K562 (cell line): ENCODE data around the gene TMEM126B. TPM values are rescaled to one million over a fixed set of nuclear protein-coding genes. Genes with fewer than 3 reads are reported as not detected.

ENCODE experiments used
- CBFA2T2 ChIP-seq: fragments of 450-650 bp; conservative IDR thresholded peaks from 2 replicates; pipeline ENCODE4 v1.6.1; 2017; ENCODE audit warnings: mild to moderate bottlenecking
- CBFA2T3 ChIP-seq: fragments of 450-650 bp; IDR thresholded peaks from 2 replicates; pipeline ENCODE4 v1.6.1; 2017
- EGR1 ChIP-seq: fragments of 450-650 bp; conservative IDR thresholded peaks from 2 replicates; pipeline ENCODE4 v1.6.1; 2017; ENCODE audit warnings: mild to moderate bottlenecking
- FOXM1 ChIP-seq, 2 experiments: fragments of 450-650 bp in 1 of 2; sonication (generic) in 1 of 2; formaldehyde crosslinking in 1 of 2; IDR thresholded peaks; 2 replicates each; pipeline versions ENCODE4 v1.6.1 to v1.9.0; 2017 to 2022; ENCODE audit warnings: low read depth in 2 of 2, mild to moderate bottlenecking in 2 of 2, missing genetic modification reagents in 1 of 2, moderate library complexity in 1 of 2
- KAT7 ChIP-seq: sonication (generic); formaldehyde crosslinking; IDR thresholded peaks from 2 replicates; pipeline ENCODE4 v1.8.0; 2022; ENCODE audit warnings: missing genetic modification reagents, mild to moderate bottlenecking, borderline replicate concordance
- MAFK ChIP-seq: IDR thresholded peaks from 2 replicates; pipeline ENCODE4 v1.6.1; 2011; ENCODE audit warnings: low read length, improper control_type of control experiment
- NBN ChIP-seq: fragments of 450-650 bp; IDR thresholded peaks from 2 replicates; pipeline ENCODE4 v1.6.1; 2016; ENCODE audit warnings: low read depth, mild to moderate bottlenecking
- PHB ChIP-seq: fragments of 250-450 bp; sonication (Bioruptor Pico); IDR thresholded peaks from 2 replicates; pipeline ENCODE4 v1.5.0; 2021
- SOX6 ChIP-seq: fragments of 450-650 bp; IDR thresholded peaks from 2 replicates; pipeline ENCODE4 v1.6.1; 2014; ENCODE audit warnings: mild to moderate bottlenecking
- XRCC5 ChIP-seq: fragments of 200-400 bp; formaldehyde crosslinking; IDR thresholded peaks from 2 replicates; pipeline ENCODE4 v1.6.1; 2017; ENCODE audit warnings: low read depth, mild to moderate bottlenecking, low read length
- polyA plus RNA-seq, 8 experiments: library from polyadenylated mRNA; depleted of rRNA in 4 of 8; stranded (reverse) in 5 of 8; unstranded in 3 of 8; fragments of >200 nt; fragmentation: Nextera tagmentation in 2 of 8; fragmentation: Illumina TruSeq in 1 of 8; extraction: Ambion mirVana in 2 of 8; extraction: Trizol in 1 of 8; gene quantifications; 2 replicates each; pipeline versions ENCODE4 v1.2.1 to v1.2.3, GENCODE V29; 2011 to 2014; ENCODE audit warnings: inconsistent platforms in 1 of 8, missing spikeins in 1 of 8
- total RNA-seq, 7 experiments: library from RNA; depleted of rRNA in 6 of 7; stranded (reverse); fragments of >200 nt in 6 of 7; fragmentation: Illumina TruSeq in 2 of 7; extraction: Trizol in 2 of 7; gene quantifications; 2 replicates each; pipeline versions ENCODE4 v1.2.1 to v1.2.3, GENCODE V29; 2011 to 2021; ENCODE audit warnings: low replicate concordance in 1 of 7
- TF ChIP-seq, protein P1 (sequence below): IDR thresholded peaks from 2 replicates; pipeline ENCODE4 v1.6.1; 2014; ENCODE audit warnings: antibody characterized with exemption
- TF ChIP-seq, protein P2 (sequence below): fragments of 450-650 bp; IDR thresholded peaks from 2 replicates; pipeline ENCODE4 v1.6.1; 2016
- TF ChIP-seq, protein P3 (sequence below): fragments of 450-650 bp; IDR thresholded peaks from 2 replicates; pipeline ENCODE4 v1.6.1; 2016; ENCODE audit warnings: low read depth
- TF ChIP-seq, protein P4 (sequence below): fragments of 450-650 bp; formaldehyde crosslinking; IDR thresholded peaks from 2 replicates; pipeline ENCODE4 v1.4.0; 2020; ENCODE audit warnings: mild to moderate bottlenecking
- TF ChIP-seq, protein P5 (sequence below): fragments of 450-650 bp; IDR thresholded peaks from one replicate; pipeline ENCODE4 v1.6.1; 2018; ENCODE audit warnings: mild to moderate bottlenecking, moderate library complexity; ENCODE audit not compliant: partially characterized antibody

The TMEM126B gene
- total and polyA plus RNA-seq, 9 of the 15 experiments (the other 6 are each of a cell fraction or from before 2014, with no cell fraction given): 85.5 to 226 (median 164) TPM

DNA sequence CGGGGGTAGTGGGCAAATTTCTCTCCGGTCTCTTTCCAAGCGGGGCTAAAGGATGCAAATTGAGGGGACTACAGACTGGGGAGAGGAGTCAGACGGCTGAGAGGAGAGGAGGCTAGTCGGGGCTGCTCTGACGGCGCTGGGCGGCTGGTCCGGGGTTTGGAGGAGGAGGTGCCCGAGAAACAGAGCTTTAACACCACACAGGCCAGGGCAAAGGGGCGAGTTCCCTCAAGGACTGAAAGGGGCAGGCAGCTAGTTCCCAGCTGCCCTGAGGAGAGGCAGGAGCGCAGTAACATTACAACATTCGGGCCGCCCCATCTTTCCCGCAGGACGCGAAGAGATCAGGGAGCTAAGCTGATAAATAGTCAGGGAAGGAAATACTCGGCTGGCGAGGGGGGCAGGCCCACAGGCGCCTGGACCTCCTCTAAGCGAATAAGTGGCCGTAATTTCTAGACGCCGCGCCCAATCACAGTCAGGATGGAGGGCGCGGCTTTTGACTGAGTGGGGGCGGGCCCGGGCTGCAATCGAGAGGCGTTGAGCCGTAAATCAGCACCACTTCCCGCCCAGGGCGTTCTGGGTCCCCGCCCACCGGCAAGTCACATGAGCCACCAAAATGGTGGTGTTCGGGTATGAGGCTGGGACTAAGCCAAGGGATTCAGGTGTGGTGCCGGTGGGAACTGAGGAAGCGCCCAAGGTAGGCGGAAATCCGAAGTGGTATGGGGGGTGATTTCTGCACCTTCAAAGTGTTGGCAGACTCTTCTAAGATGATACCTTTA, at the start of gene TMEM126B (continued):
- TF ChIP-seq KAT7 (CRISPR knock-in tag) (peak; percentile 14; the same call in 1 of the 2 replicates), CBFA2T3 (no peak), SOX6 (peak; percentile 30; the same call in 1 of the 2 replicates), EGR1 (0 out of 2 replicates have a peak, but pooled peaks have one; percentile 19), MAFK (no peak), XRCC5 (no peak), FOXM1 (IDR thresholded peaks at IDR 0.05; ENCODE audit: low read depth) (peak; percentile 71), FOXM1 (CRISPR knock-in tag; IDR thresholded peaks at IDR 0.05; ENCODE audit: low read depth) (no peak), PHB (CRISPR knock-in tag) (no peak), NBN (no peak; the same call in none of the 2 replicates), CBFA2T2 (peak; percentile 50; the same call in 1 of the 2 replicates)
- TF ChIP-seq, protein P1, sequence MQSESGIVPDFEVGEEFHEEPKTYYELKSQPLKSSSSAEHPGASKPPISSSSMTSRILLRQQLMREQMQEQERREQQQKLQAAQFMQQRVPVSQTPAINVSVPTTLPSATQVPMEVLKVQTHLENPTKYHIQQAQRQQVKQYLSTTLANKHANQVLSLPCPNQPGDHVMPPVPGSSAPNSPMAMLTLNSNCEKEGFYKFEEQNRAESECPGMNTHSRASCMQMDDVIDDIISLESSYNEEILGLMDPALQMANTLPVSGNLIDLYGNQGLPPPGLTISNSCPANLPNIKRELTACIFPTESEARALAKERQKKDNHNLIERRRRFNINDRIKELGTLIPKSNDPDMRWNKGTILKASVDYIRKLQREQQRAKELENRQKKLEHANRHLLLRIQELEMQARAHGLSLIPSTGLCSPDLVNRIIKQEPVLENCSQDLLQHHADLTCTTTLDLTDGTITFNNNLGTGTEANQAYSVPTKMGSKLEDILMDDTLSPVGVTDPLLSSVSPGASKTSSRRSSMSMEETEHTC: peak; percentile 95
- TF ChIP-seq, protein P2, sequence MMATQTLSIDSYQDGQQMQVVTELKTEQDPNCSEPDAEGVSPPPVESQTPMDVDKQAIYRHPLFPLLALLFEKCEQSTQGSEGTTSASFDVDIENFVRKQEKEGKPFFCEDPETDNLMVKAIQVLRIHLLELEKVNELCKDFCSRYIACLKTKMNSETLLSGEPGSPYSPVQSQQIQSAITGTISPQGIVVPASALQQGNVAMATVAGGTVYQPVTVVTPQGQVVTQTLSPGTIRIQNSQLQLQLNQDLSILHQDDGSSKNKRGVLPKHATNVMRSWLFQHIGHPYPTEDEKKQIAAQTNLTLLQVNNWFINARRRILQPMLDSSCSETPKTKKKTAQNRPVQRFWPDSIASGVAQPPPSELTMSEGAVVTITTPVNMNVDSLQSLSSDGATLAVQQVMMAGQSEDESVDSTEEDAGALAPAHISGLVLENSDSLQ: peak; percentile 97
- TF ChIP-seq, protein P3, sequence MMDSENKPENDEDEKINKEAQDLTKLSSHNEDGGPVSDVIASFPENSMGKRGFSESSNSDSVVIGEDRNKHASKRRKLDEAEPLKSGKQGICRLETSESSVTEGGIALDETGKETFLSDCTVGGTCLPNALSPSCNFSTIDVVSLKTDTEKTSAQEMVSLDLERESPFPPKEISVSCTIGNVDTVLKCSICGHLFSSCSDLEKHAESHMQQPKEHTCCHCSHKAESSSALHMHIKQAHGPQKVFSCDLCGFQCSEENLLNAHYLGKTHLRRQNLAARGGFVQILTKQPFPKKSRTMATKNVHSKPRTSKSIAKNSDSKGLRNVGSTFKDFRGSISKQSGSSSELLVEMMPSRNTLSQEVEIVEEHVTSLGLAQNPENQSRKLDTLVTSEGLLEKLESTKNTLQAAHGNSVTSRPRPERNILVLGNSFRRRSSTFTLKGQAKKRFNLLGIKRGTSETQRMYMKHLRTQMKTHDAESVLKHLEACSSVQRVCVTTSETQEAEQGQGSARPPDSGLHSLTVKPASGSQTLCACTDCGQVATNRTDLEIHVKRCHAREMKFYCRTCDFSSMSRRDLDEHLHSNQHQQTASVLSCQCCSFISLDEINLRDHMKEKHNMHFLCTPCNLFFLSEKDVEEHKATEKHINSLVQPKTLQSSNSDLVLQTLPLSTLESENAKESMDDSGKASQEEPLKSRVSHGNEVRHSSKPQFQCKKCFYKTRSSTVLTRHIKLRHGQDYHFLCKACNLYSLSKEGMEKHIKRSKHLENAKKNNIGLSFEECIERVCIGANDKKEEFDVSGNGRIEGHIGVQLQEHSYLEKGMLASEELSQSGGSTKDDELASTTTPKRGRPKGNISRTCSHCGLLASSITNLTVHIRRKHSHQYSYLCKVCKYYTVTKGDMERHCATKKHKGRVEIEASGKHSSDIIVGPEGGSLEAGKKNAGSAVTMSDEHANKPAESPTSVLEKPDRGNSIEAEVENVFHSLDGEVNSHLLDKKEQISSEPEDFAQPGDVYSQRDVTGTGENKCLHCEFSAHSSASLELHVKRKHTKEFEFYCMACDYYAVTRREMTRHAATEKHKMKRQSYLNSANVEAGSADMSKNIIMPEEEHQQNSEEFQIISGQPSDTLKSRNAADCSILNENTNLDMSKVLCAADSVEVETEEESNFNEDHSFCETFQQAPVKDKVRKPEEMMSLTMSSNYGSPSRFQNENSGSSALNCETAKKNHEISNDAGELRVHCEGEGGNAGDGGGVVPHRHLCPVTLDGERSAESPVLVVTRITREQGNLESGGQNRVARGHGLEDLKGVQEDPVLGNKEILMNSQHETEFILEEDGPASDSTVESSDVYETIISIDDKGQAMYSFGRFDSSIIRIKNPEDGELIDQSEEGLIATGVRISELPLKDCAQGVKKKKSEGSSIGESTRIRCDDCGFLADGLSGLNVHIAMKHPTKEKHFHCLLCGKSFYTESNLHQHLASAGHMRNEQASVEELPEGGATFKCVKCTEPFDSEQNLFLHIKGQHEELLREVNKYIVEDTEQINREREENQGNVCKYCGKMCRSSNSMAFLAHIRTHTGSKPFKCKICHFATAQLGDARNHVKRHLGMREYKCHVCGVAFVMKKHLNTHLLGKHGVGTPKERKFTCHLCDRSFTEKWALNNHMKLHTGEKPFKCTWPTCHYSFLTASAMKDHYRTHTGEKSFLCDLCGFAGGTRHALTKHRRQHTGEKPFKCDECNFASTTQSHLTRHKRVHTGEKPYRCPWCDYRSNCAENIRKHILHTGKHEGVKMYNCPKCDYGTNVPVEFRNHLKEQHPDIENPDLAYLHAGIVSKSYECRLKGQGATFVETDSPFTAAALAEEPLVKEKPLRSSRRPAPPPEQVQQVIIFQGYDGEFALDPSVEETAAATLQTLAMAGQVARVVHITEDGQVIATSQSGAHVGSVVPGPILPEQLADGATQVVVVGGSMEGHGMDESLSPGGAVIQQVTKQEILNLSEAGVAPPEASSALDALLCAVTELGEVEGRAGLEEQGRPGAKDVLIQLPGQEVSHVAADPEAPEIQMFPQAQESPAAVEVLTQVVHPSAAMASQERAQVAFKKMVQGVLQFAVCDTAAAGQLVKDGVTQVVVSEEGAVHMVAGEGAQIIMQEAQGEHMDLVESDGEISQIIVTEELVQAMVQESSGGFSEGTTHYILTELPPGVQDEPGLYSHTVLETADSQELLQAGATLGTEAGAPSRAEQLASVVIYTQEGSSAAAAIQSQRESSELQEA: no peak
- TF ChIP-seq, protein P4, sequence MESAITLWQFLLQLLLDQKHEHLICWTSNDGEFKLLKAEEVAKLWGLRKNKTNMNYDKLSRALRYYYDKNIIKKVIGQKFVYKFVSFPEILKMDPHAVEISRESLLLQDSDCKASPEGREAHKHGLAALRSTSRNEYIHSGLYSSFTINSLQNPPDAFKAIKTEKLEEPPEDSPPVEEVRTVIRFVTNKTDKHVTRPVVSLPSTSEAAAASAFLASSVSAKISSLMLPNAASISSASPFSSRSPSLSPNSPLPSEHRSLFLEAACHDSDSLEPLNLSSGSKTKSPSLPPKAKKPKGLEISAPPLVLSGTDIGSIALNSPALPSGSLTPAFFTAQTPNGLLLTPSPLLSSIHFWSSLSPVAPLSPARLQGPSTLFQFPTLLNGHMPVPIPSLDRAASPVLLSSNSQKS (CRISPR knock-in tag): no peak
- TF ChIP-seq, protein P5, sequence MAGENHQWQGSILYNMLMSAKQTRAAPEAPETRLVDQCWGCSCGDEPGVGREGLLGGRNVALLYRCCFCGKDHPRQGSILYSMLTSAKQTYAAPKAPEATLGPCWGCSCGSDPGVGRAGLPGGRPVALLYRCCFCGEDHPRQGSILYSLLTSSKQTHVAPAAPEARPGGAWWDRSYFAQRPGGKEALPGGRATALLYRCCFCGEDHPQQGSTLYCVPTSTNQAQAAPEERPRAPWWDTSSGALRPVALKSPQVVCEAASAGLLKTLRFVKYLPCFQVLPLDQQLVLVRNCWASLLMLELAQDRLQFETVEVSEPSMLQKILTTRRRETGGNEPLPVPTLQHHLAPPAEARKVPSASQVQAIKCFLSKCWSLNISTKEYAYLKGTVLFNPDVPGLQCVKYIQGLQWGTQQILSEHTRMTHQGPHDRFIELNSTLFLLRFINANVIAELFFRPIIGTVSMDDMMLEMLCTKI: no peak
